HG02763 (cell line): ENCODE data around the gene MPL.
"Not testable (repeated sequence)": the region's sequence is repeated elsewhere in the genome, so short reads cannot be mapped to it uniquely, and the experiment has no call there.

Experiments
- ATAC-seq: cut with Tn5 transposase; IDR thresholded peaks from one replicate; pipeline ENCODE4 v1.9.1; 2021; ENCODE audit warnings: mild to moderate bottlenecking, moderate library complexity; ENCODE audit not compliant: unreplicated experiment

The MPL gene

GRCh38 chr1:43369779-43370178 is 32.2 kb downstream of the MPL start:
- ATAC-seq = not testable (repeated sequence)

DNA sequence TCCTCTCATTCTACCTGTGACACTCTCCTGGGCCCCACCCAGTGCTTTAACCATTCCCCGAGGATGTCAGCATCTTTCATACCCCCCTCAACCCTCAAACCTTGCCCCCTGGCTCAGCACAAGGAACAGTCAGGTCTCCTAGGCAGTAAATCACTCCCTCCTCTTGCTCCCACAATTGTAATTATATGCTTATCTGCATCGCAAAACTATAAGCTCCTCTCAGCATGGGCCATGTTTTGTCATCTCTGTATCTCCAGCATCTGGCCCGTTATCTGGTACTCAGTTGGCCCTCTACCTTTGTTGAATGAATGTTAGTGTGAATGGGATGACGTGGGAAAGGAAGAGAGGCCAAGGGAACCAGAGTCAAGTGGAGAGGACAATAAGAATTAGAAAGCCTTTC is 32.9 kb downstream of the MPL start:
- no peak for ATAC-seq

- ATAC-seq = no peak
Measured at GRCh38 chr1:43372172-43372571, 34.6 kb downstream of the MPL start.

DNA sequence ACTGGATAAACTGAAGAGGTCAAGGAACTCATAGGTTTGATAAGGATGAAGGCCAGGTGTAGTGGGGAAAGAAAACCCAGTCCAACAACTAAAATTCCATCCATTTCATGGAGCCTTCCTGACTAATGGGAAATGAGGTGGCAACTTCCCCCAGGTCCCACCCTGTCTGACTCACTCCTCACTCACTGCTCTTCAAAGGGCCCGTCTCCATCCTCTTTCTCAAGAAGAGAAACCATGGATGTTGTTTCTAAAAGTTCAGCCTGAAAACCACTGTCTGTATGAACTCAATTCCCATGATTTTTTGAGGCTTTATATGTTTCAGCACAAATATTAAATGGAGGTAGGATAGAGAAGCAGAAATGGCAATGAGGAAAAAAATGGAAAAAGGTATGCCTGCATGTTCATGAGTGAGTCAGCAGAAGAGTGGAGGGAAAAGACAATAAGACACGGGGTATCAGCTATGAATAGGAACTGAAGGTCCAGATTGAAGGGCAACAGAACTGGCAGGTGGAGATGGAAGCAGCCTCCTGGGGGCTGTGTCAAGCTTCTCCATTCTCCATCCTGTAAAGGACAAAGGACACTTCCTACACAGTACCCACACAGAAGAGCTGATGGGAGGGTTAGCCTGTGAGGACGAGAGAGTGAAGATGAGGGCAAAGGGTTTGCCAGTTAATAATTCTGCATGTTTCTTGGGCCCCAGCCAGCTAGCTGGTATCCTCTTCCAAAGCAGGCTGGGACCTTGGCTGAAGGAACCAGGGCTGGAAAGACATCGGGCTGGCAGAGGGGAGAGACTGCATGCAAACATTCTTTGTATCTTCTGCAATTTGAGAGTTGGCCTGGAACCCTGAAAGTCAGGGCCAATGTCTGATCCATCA is 35.7 kb downstream of the MPL start:
- no peak for ATAC-seq

GRCh38 chr1:43376723-43377235 is 39.2 kb downstream of the MPL start:
- no peak for ATAC-seq

GRCh38 chr1:43377831-43378230 is 40.2 kb downstream of the MPL start:
- ATAC-seq = no peak

- no peak for ATAC-seq
Measured at GRCh38 chr1:43379476-43379875, 41.9 kb downstream of the MPL start.

- no peak for ATAC-seq
Measured at GRCh38 chr1:43381612-43382011, 44.0 kb downstream of the MPL start.

- no peak for ATAC-seq
Measured at GRCh38 chr1:43382027-43382779, 44.6 kb downstream of the MPL start.

- ATAC-seq = no peak
Measured at GRCh38 chr1:43383449-43383848, 45.8 kb downstream of the MPL start.

DNA sequence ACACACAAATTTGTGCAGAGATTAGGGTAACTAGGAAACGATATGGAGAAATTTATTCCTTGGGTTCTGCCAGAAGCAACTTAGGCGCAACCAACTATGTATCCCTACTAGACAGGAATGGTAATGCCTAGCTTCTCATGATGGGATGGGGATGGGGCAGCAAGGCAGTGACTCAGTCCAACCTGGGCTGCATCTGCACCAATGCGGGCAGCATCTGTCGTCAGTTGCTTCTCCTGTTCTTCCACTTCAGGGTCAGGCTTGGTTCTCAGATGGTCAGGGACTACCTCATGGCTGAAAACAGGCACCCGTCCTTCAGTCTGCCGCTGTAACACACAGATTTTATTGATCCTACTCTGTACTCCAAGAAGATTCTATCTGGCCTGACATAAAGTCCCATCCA is 49.1 kb downstream of the MPL start:
- ATAC-seq = no peak

DNA sequence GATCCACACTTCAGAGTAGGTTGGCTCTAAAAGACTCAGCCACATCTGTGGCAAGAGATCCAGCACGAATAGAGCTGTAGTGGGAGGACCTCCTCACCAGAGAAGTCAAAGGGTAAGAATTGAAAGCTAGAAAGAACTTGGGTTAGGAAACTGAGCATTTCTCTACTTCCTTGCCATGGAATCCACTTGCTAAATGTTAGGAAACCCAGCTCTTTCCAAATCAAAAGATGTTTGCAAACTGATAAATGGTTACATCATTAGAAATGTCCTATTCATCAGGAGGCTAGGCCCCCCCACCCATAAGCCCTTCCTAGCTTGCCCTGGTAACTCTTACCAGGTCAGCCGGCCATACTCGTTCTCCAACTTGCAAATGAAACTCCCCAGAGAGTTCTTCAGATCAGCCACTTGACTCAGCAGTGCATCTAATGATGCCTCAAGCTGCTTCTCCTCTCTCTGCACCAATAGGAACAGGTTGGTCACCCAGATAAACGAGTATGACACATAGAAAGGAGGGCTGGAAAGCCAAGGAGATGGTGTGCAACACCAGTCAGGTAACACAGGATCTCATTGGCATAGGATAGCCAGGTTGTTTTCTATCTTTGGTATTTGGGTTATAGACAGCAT is 50.5 kb downstream of the MPL start:
- ATAC-seq = no peak

DNA sequence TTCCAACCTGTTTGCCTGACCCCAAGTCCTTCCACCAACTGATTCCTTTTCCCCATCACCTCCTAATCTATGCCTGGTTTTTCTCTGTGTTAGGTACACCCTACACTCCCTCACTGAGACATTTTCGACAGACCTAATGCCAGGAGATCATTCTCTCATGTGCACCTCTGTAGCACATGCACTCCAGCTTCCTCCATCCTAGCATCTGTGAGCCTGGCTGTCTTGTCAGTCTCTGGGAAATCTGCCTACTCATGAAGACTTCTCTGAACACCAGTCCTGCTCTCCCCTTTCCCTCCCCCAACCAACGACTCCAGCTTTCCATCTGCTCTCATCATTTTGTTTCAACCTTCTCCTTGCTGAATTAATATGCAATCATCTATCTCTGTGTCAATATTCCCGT is 51.0 kb downstream of the MPL start:
- ATAC-seq = no peak

GRCh38 chr1:43389326-43390313 is 52.0 kb downstream of the MPL start, which contains the start of the genes MED8 and SZT2:
Gene MED8, minus strand, starts transcription at chr1:43389800. Its CDS starts 36 bp downstream, at chr1:43389764.
Gene SZT2, plus strand, starts transcription at chr1:43389899. Its CDS starts 70 bp downstream, at chr1:43389969.
- ATAC-seq = peak; percentile 87

DNA sequence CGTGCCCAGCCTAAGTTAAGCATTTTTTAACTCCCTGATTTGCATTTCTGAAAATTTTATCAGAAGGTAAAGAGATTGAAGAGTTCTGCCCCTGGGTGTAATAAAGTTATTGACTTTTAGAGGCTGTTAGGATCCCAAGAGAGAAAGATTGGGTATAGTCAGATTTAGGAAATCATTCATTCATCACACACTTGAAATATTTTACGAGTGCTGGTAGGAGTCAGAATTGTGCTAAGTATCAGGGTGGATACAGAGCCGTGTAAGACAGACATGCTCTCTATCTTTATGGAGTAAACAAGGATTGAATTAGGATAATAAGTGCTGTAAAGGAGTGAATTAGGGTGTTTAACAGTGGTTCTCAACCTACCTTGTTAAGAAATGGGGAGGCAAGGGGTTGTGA is 55.1 kb downstream of the MPL start:
- ATAC-seq = no peak

DNA sequence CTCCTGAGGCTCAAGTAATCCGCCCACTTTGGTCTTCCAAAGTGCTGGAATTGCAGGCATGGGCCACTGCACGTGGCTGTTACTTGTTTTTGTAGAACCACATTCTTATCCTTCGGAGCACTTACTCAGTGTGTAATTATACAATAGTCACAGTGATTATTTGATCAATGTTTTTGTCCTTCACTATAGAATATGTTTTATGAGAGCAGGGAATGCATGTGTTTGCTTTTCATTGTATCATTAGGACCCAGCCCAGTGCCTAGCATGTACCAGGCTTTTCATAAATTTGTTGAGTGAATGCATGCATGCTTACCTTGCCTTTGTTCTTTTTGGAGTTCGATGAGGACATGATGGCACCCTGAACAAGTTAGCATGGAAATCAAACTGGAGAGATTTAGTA is 57.9 kb downstream of the MPL start:
- ATAC-seq = no peak

- ATAC-seq = no peak
Measured at GRCh38 chr1:43396059-43396458, 58.4 kb downstream of the MPL start.

GRCh38 chr1:43398227-43398626 is 60.6 kb downstream of the MPL start:
- ATAC-seq = no peak

GRCh38 chr1:43400441-43400840 is 62.8 kb downstream of the MPL start:
- ATAC-seq = not testable (repeated sequence)
